H7 (cell line): ENCODE data around the gene AKR1C8. TPM values are rescaled to one million over a fixed set of nuclear protein-coding genes. Genes with fewer than 3 reads are reported as not detected.

Experiments
- DNase-seq: peaks from one replicate; pipeline ENCODE4 v3.0.0; 2012
- H3K27me3 ChIP-seq: 2 replicates; pipeline ENCODE4 v1.6.0; 2011; ENCODE audit warnings: mild to moderate bottlenecking, low read length; ENCODE audit not compliant: control insufficient read depth, insufficient read depth
- H3K36me3 ChIP-seq: replicated peaks from 2 replicates; pipeline ENCODE4 v1.5.1; 2011; ENCODE audit warnings: low read length; ENCODE audit not compliant: control insufficient read depth, insufficient read depth
- H3K4me3 ChIP-seq: 2 replicates; pipeline ENCODE4 v1.5.1; 2011; ENCODE audit warnings: low read depth, mild to moderate bottlenecking, control low read depth, low read length, moderate library complexity; ENCODE audit not compliant: insufficient read depth
- total RNA-seq: library from RNA; depleted of rRNA; stranded (reverse); fragments of >200 nt; shearing (Covaris generic); gene quantifications from 2 replicates; pipeline ENCODE4 v1.2.3, GENCODE V29; 2014; rRNA removed

Gene AKR1C8
- total RNA-seq, 1 experiment from 2014 or later = not detected

- H3K27me3 ChIP-seq = no peaks in the 10 kb centered on the region
- no peak overlapping the region for H3K4me3 ChIP-seq
- DNase-seq = no peak
- H3K36me3 ChIP-seq = no peaks in the 10 kb centered on the region
Observed at GRCh38 chr10:5108658-5109416, 76.1 kb downstream of the AKR1C8 start.

GRCh38 chr10:5107860-5108526, 77.0 kb downstream of the AKR1C8 start:
- no peak for DNase-seq
- H3K27me3 ChIP-seq = no peaks in the 10 kb centered on the region
- H3K36me3 ChIP-seq = no peaks in the 10 kb centered on the region
- no peak overlapping the region for H3K4me3 ChIP-seq

GRCh38 chr10:5106553-5106952, 78.4 kb downstream of the AKR1C8 start:
- DNase-seq = no peak
- no peaks in the 10 kb centered on the region for H3K36me3 ChIP-seq
- no peak overlapping the region for H3K4me3 ChIP-seq
- no peaks in the 10 kb centered on the region for H3K27me3 ChIP-seq

GRCh38 chr10:5105626-5106025, 79.3 kb downstream of the AKR1C8 start:
- Histone ChIP-seq H3K36me3 (no peaks in the 10 kb centered on the region), H3K4me3 (no peak overlapping the region), H3K27me3 (no peaks in the 10 kb centered on the region)
- no peak for DNase-seq

Other genes with a start within 250 kb of the AKR1C8 start
- 1.7 and 2.0 TPM in 2 replicates for gene AKR1C1, start 221.7 kb downstream of the AKR1C8 start, total RNA-seq
- gene AKR1C2, start 181.3 kb downstream of the AKR1C8 start, total RNA-seq = 0.11 TPM in 1 of 2 replicates, not detected in the other
- 1.00 and 2.6 TPM in 2 replicates for gene AKR1C3, start 90.7 kb downstream of the AKR1C8 start, total RNA-seq
- gene AKR1C4, start 11.7 kb upstream of the AKR1C8 start, total RNA-seq = not detected in 2 replicates
- not detected in 2 replicates for gene UCN3, start 179.8 kb upstream of the AKR1C8 start, total RNA-seq
- 0.11 TPM in 1 of 2 replicates, not detected in the other for gene TUBAL3, start 219.7 kb upstream of the AKR1C8 start, total RNA-seq
- gene NET1, start 227.4 kb upstream of the AKR1C8 start, total RNA-seq = 44.0 and 62.9 TPM in 2 replicates